ENCODE measurements around the gene COBL. TPM values are rescaled to one million over a fixed set of nuclear protein-coding genes. Genes with fewer than 3 reads are reported as not detected.

The COBL gene
- total and polyA plus RNA-seq, 2 of the 4 experiments (the other 2 are of a cell fraction) = under 0.01 TPM; not detected in 1

- H3K36me3 ChIP-seq (ENCODE audit: control insufficient read depth, insufficient read depth, low read length) = no peaks in the 10 kb centered on the region
- no peak overlapping the region for H2BK5ac ChIP-seq (ENCODE audit: low read depth, low read length, poor library complexity, severe bottlenecking)
- no peak overlapping the region for H3K23ac ChIP-seq (ENCODE audit: low read depth, low read length)
- intact Hi-C loops (cut with micrococcal nuclease) = no loop called here
- POLR2A ChIA-PET (ENCODE audit: unreplicated experiment) = no interaction called here
- H2AFZ ChIP-seq (replicated peaks; ENCODE audit: low read length, poor library complexity) = no peak overlapping the region
- BruUV-seq (replicated peaks) = no TSS peak
- no peak overlapping the region for H4K5ac ChIP-seq (ENCODE audit: low read depth, low read length)
- H3K56ac ChIP-seq (ENCODE audit: extremely low read depth, insufficient read depth, low read length) = no peak overlapping the region
- in situ Hi-C loops (cut with MboI; ENCODE audit: low sequenced_read_pairs) = loop anchor here (25.0 kb wide), 1 partner anchor 1014 kb away; no protein-coding TSS in a partner anchor
- no peaks in the 10 kb centered on the region for H3K79me1 ChIP-seq (ENCODE audit: low read depth in 1 of 2, low read length in 2 of 2)
- no peak overlapping the region for H4K8ac ChIP-seq (ENCODE audit: low read depth in 2 of 2, low read length in 2 of 2)
- H3K4me1 ChIP-seq (ENCODE audit: control insufficient read depth, insufficient read depth, low read length) = no peaks in the 10 kb centered on the region
- no peak overlapping the region for H3K4me2 ChIP-seq (ENCODE audit: low read depth, low read length)
- no peaks in the 10 kb centered on the region for H4K20me1 ChIP-seq (ENCODE audit: insufficient read depth, low read length)
- CTCF ChIA-PET = interaction anchor here (0.8 to 2.7 kb wide), 3 partner anchors 10 to 12 kb away, joined by 3 to 18 read pairs (median 18); no protein-coding TSS in a partner anchor
- H2BK15ac ChIP-seq (ENCODE audit: low read depth, low read length) = no peak overlapping the region
- WGBS, 2 experiments (ENCODE audit: extremely low coverage in 2 of 2, insufficient read length in 1 of 2) = 38% methylated on average over 1 of the region's 3 CpGs; no CpG with 5 or more reads in 1 of the 2 experiments
- H2BK120ac ChIP-seq (ENCODE audit: low read depth, low read length) = no peak overlapping the region
- H3K9me1 ChIP-seq (ENCODE audit: insufficient read depth, low read length) = no peaks in the 10 kb centered on the region
- no peak overlapping the region for H2AK5ac ChIP-seq (ENCODE audit: low read depth, low read length)
- TF ChIP-seq ELK1 (IDR thresholded peaks at IDR 0.05; ENCODE audit: borderline replicate concordance, low read depth, low read length) (no peak), MAZ (IDR thresholded peaks at IDR 0.05; ENCODE audit: borderline replicate concordance, low read depth, low read length) (no peak), RCOR1 (IDR thresholded peaks at IDR 0.05; ENCODE audit: insufficient replicate concordance, low read length) (no peak), CHD1 (IDR thresholded peaks at IDR 0.05; ENCODE audit: low read depth, low read length) (no peak), RAD21 (IDR thresholded peaks at IDR 0.05; ENCODE audit: low read length) (no peak), RFX5 (IDR thresholded peaks at IDR 0.05; ENCODE audit: low read depth, low read length) (no peak), CTCF (conservative IDR thresholded peaks at IDR 0.05; ENCODE audit: low read depth, low read length) (no peak), SMC3 (IDR thresholded peaks at IDR 0.05; ENCODE audit: low read depth, low read length) (no peak), BHLHE40 (IDR thresholded peaks at IDR 0.05; ENCODE audit: low read depth, low read length) (no peak), NFE2L2 (IDR thresholded peaks at IDR 0.05; ENCODE audit: low read depth, low read length) (no peak)
- no peak for DNase-seq
- H3K9me3 ChIP-seq (ENCODE audit: control insufficient read depth, insufficient read depth, low read length) = peaks cover 5% of the 10 kb centered on the region
- H3K18ac ChIP-seq (ENCODE audit: low read depth, low read length) = no peak overlapping the region
- no peak overlapping the region for H3K27ac ChIP-seq (ENCODE audit: insufficient read depth, low read length)
- no peak overlapping the region for H3K9ac ChIP-seq (ENCODE audit: low read depth, low read length)
- no peak overlapping the region for H4K91ac ChIP-seq (ENCODE audit: insufficient read depth, low read depth, low read length)
- no peak overlapping the region for H2AK9ac ChIP-seq (replicated peaks; ENCODE audit: low read depth, low read length, poor library complexity)
- ATAC-seq (ENCODE audit: low read depth) = no peak
- H2BK20ac ChIP-seq (ENCODE audit: low read depth, low read length) = no peak overlapping the region
- no peak overlapping the region for H3K4me3 ChIP-seq (ENCODE audit: insufficient read depth, low read depth, low read length)
- no peak overlapping the region for H3K14ac ChIP-seq (replicated peaks; ENCODE audit: low read depth, low read length)
- no peaks in the 10 kb centered on the region for H3K27me3 ChIP-seq (ENCODE audit: control insufficient read depth, insufficient read depth, low read length)
- dilution Hi-C loops (cut with HindIII; ENCODE audit: low sequenced_read_pairs, unreplicated experiment) = no loop called here
- no peak overlapping the region for H3K4ac ChIP-seq (ENCODE audit: low read depth, low read length)
Measured at GRCh38 chr7:51151455-51151854, 165.2 kb downstream of the COBL start.

All from IMR-90 (cell line).